Fibroblast of lung (primary cell): ENCODE data around the gene CLMN. TPM values are rescaled to one million over a fixed set of nuclear protein-coding genes. Genes with fewer than 3 reads are reported as not detected.

Experiments
- DNase-seq, 2 donors: peaks; one replicate each; pipeline versions ENCODE4 v3.0.0 to v3.0.0-alpha.2; 2010; ENCODE audit warnings: low read depth in 2 of 2
- H2AFZ ChIP-seq: 2 replicates; pipeline ENCODE4 v1.5.1; 2012; ENCODE audit warnings: low read length, control low read depth, inconsistent platforms
- H3K27ac ChIP-seq: 2 replicates; pipeline ENCODE4 v1.5.1; 2011; ENCODE audit warnings: low read length, control low read depth; ENCODE audit not compliant: insufficient read depth
- H3K27me3 ChIP-seq: 2 replicates; pipeline ENCODE4 v1.5.1; 2011; ENCODE audit warnings: mild to moderate bottlenecking, low read length; ENCODE audit not compliant: control insufficient read depth, insufficient read depth
- H3K36me3 ChIP-seq: 2 replicates; pipeline ENCODE4 v1.5.1; 2011; ENCODE audit warnings: low read length; ENCODE audit not compliant: control insufficient read depth, insufficient read depth
- H3K4me1 ChIP-seq: 2 replicates; pipeline ENCODE4 v1.5.1; 2011; ENCODE audit warnings: low read length; ENCODE audit not compliant: control insufficient read depth, insufficient read depth; ENCODE audit errors: extremely low read depth
- H3K4me2 ChIP-seq: 2 replicates; pipeline ENCODE4 v1.5.1; 2011; ENCODE audit warnings: low read length, control low read depth; ENCODE audit not compliant: insufficient read depth; ENCODE audit errors: extremely low read depth
- H3K4me3 ChIP-seq, 4 experiments: fragments of 200-600 bp in 1 of 4; sonication (generic) in 1 of 4; replicated peaks in 1 of 4; 2 replicates each; pipeline ENCODE4 v1.5.1; 2011 to 2016; ENCODE audit warnings: low read length in 4 of 4, low read depth in 3 of 4, mild to moderate bottlenecking in 3 of 4, control low read depth in 2 of 4, inconsistent platforms in 1 of 4, mixed read lengths in 1 of 4; ENCODE audit not compliant: insufficient read depth in 1 of 4; ENCODE audit errors: control extremely low read depth in 1 of 4
- H3K79me2 ChIP-seq: 2 replicates; pipeline ENCODE4 v1.5.1; 2012; ENCODE audit warnings: mild to moderate bottlenecking, low read length, inconsistent platforms; ENCODE audit not compliant: control insufficient read depth, insufficient read depth
- H3K9ac ChIP-seq: 2 replicates; pipeline ENCODE4 v1.5.1; 2011; ENCODE audit warnings: mild to moderate bottlenecking, low read length, control low read depth; ENCODE audit not compliant: insufficient read depth
- H3K9me3 ChIP-seq: 2 replicates; pipeline ENCODE4 v1.5.1; 2012; ENCODE audit warnings: low read depth, low read length; ENCODE audit not compliant: control insufficient read depth, insufficient read depth
- H4K20me1 ChIP-seq: 2 replicates; pipeline ENCODE4 v1.5.1; 2011; ENCODE audit warnings: low read length; ENCODE audit not compliant: control insufficient read depth, insufficient read depth; ENCODE audit errors: extremely low read depth
- EZH2 ChIP-seq: IDR thresholded peaks from 2 replicates; pipeline ENCODE4 v1.5.1; 2012; ENCODE audit warnings: low read length, control low read depth, mild to moderate bottlenecking; ENCODE audit errors: missing control alignments
- polyA plus RNA-seq, 2 donors: library from polyadenylated mRNA; depleted of rRNA in 1 of 2; stranded (reverse) in 1 of 2; unstranded in 1 of 2; fragments of >200 nt; gene quantifications; 2 replicates each; pipeline ENCODE4 v1.2.1, GENCODE V29; 2011 to 2012; ENCODE audit warnings: missing spikeins in 1 of 2
- total RNA-seq: library from RNA; depleted of rRNA; stranded (reverse); fragments of >200 nt; gene quantifications from 2 replicates; pipeline ENCODE4 v1.2.1, GENCODE V29; 2014
- TF ChIP-seq, protein P1 (sequence below), 2 donors: IDR thresholded peaks in 1 of 2; conservative IDR thresholded peaks in 1 of 2; 1 replicate in 1 of 2; 2 replicates in 1 of 2; pipeline ENCODE4 v1.5.1; 2011 to 2012; ENCODE audit warnings: low read length in 2 of 2, control low read depth in 1 of 2, inconsistent platforms in 1 of 2, low read depth in 1 of 2, mild to moderate bottlenecking in 1 of 2

Gene CLMN
- total and polyA plus RNA-seq, 2 donors (not counting 1 experiment from before 2014, with no cell fraction given) = 0.83 to 2.7 TPM

DNA sequence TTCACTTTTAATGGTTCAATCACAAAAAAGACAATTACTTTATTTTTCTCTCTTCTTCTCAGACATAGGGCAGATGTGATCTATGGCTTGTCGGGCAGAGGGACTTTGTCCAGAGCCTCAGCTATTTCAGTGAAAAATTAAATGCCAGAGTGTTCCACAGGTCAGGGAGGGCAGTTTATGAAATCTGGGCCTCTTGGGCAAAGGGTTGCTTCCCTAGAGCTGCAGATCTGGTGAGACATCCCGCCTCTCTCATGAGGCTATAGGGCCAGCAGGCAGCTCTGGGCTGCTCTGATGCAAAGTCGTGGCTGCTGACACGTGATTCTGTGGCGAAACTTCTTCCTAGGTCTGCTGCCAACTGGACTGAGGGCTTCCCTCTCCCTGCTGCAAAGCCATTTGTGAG lies 6.0 kb downstream of the CLMN start:
- no peaks in the 10 kb centered on the region for H3K36me3 ChIP-seq

DNA sequence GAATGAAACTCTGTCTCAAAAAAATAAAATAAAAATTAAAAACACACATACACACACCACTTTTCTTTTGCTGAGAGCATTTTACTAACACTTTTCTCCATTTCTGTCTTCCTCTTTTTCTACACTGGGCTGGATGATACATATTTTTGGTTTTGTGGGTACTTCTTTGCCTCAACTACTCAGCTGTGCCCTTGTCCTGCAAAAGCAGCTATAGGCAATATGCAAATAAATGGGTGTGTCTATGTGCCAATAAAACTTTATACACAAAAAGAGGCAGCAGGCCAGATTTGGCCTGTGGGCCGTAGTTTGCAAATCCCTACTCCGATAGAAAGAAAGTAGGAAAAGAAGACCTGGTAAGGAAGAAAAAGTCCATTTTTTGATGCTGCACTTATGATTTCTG lies 6.5 kb downstream of the CLMN start:
- no peak for DNase-seq
- no peak overlapping the region for H3K9ac ChIP-seq
- no peak overlapping the region for H3K4me3 ChIP-seq
- no peaks in the 10 kb centered on the region for H3K27me3 ChIP-seq
- no peak overlapping the region for H3K27ac ChIP-seq
- no peak for TF ChIP-seq EZH2
- TF ChIP-seq, protein P1, sequence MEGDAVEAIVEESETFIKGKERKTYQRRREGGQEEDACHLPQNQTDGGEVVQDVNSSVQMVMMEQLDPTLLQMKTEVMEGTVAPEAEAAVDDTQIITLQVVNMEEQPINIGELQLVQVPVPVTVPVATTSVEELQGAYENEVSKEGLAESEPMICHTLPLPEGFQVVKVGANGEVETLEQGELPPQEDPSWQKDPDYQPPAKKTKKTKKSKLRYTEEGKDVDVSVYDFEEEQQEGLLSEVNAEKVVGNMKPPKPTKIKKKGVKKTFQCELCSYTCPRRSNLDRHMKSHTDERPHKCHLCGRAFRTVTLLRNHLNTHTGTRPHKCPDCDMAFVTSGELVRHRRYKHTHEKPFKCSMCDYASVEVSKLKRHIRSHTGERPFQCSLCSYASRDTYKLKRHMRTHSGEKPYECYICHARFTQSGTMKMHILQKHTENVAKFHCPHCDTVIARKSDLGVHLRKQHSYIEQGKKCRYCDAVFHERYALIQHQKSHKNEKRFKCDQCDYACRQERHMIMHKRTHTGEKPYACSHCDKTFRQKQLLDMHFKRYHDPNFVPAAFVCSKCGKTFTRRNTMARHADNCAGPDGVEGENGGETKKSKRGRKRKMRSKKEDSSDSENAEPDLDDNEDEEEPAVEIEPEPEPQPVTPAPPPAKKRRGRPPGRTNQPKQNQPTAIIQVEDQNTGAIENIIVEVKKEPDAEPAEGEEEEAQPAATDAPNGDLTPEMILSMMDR (conservative IDR thresholded peaks at IDR 0.05 in 1 of 2, IDR thresholded peaks at IDR 0.05 in 1 of 2; ENCODE audit: low read depth in 1 of 2, low read length in 2 of 2) = no peak
- no peak overlapping the region for H2AFZ ChIP-seq
- H3K79me2 ChIP-seq = no peaks in the 10 kb centered on the region
- H3K4me1 ChIP-seq = peaks cover 4% of the 10 kb centered on the region
- no peak overlapping the region for H3K4me2 ChIP-seq
- H3K36me3 ChIP-seq = no peaks in the 10 kb centered on the region
- H3K9me3 ChIP-seq = no peaks in the 10 kb centered on the region
- no peaks in the 10 kb centered on the region for H4K20me1 ChIP-seq

More for the DNA sequence above, 6.0 kb downstream of the CLMN start:
- Histone ChIP-seq H3K4me2 (no peak overlapping the region), H4K20me1 (no peaks in the 10 kb centered on the region), H3K9ac (no peak overlapping the region), H3K4me1 (peaks cover 4% of the 10 kb centered on the region), H3K79me2 (no peaks in the 10 kb centered on the region), H3K4me3 (no peak overlapping the region), H3K9me3 (no peaks in the 10 kb centered on the region), H3K27me3 (no peaks in the 10 kb centered on the region), H3K27ac (peak overlapping the region; percentile 17), H2AFZ (no peak overlapping the region)
- peak; percentile 15 to 89 for DNase-seq
- TF ChIP-seq, protein P1 (conservative IDR thresholded peaks at IDR 0.05 in 1 of 2, IDR thresholded peaks at IDR 0.05 in 1 of 2; ENCODE audit: low read depth in 1 of 2, low read length in 2 of 2) = no peak
- no peak for TF ChIP-seq EZH2

DNA sequence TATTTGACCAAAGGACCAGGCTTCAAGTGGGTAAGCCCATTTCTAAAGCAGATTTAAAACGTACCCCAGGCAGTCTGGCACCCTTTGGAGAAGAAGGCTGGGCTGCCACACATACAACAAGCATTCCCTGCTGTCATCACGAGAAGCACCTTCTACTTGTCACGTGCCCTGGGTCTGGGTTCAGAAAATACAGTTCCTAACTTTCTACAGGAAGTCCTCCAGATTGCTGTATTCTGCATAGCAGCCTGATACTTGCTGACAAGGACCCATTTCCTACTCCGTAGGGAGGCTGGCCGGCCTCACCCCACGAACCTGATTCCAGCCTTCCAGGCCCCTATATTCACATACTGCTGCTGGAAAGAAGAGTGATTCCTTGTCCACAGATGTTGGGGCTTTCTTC lies 7.4 kb downstream of the CLMN start:
- TF ChIP-seq, protein P1 (conservative IDR thresholded peaks at IDR 0.05 in 1 of 2, IDR thresholded peaks at IDR 0.05 in 1 of 2; ENCODE audit: low read depth in 1 of 2, low read length in 2 of 2) = no peak
- TF ChIP-seq EZH2 = no peak
- Histone ChIP-seq H3K4me1 (peaks cover 4% of the 10 kb centered on the region), H3K9me3 (no peaks in the 10 kb centered on the region), H3K9ac (no peak overlapping the region), H2AFZ (no peak overlapping the region), H3K4me3 (no peak overlapping the region), H3K36me3 (no peaks in the 10 kb centered on the region), H3K27me3 (no peaks in the 10 kb centered on the region), H3K79me2 (no peaks in the 10 kb centered on the region), H4K20me1 (no peaks in the 10 kb centered on the region), H3K27ac (no peak overlapping the region), H3K4me2 (no peak overlapping the region)
- no peak for DNase-seq
